Heart left ventricle (tissue), 13 donors: ENCODE measurements around the gene RLF.

Experiments
- POLR2A ChIP-seq, 2 donors: fragments of 450-650 bp; IDR thresholded peaks; one replicate each; pipeline ENCODE4 v1.6.1; 2017; ENCODE audit warnings: antibody characterized with exemption in 2 of 2, mild to moderate bottlenecking in 2 of 2, moderate library complexity in 2 of 2
- TF ChIP-seq, protein P1 (sequence below), 12 donors: fragments of 200-600 bp; sonication (generic) in 4 of 12; IDR thresholded peaks; one replicate each; pipeline versions ENCODE4 v1.5.0 to v1.8.0; 2018 to 2022; ENCODE audit warnings: antibody characterized with exemption in 12 of 12, mild to moderate bottlenecking in 5 of 12
- donor health status: ischemic (EF 13 %, LVEDD 7.1; RV severe dilation, severe dysfunction).
- donor health status: DM: no; HTN: yes; CAD: no.
- donor health status: DM: no; HTN: no; CAD: no.
- donor health status: ischemic (EF 25% LVEDD 6.9; RV normal size, moderate dysfunction).
- donor health status: ischemic (EF 25% LVEDD 5.7; RV mildly dilated, moderate dysfunction).
- donor health status: ischemic (EF 35%, LVEDD 5.7; RV mildly dilated, moderate dysfunction).
- donor health status: nonischemic (EF 11% LVEDD 7.7; RV severe dilation, severe dysfunction).
- donor health status: DM: yes; HTN: yes; CAD: no.
- donor health status: PGD.
- donor health status: ischemic (EF 29% LVEDD 5.4; RV normal size, mild dysfunction).
- donor health status: nonischemic (EF 23%, LVEDD 6.1; RV moderate dilation, normal function).

DNA sequence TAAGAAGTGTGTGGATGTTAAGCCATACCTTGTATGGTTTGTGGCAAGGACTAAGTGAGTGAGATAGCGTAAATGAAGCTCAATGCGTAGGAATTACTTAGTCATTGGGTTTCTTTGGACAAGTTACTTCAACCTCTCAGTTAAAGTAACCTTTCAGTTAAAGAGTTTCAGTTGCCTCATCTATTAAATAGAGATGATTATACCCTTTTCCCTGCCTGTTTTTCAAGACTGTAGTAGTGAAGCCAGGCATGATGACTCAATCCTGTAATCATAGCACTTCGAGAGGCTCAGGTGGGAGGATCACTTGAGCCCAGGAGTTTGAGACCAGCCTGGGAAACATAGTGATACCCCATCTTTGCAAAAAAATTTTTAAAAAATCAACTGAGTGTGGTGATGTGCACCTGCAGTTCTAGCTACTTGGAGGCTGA is 103.2 kb downstream of the RLF start:
- TF ChIP-seq POLR2A (IDR thresholded peaks at IDR 0.05): no peak
- TF ChIP-seq, protein P1, sequence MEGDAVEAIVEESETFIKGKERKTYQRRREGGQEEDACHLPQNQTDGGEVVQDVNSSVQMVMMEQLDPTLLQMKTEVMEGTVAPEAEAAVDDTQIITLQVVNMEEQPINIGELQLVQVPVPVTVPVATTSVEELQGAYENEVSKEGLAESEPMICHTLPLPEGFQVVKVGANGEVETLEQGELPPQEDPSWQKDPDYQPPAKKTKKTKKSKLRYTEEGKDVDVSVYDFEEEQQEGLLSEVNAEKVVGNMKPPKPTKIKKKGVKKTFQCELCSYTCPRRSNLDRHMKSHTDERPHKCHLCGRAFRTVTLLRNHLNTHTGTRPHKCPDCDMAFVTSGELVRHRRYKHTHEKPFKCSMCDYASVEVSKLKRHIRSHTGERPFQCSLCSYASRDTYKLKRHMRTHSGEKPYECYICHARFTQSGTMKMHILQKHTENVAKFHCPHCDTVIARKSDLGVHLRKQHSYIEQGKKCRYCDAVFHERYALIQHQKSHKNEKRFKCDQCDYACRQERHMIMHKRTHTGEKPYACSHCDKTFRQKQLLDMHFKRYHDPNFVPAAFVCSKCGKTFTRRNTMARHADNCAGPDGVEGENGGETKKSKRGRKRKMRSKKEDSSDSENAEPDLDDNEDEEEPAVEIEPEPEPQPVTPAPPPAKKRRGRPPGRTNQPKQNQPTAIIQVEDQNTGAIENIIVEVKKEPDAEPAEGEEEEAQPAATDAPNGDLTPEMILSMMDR (IDR thresholded peaks at IDR 0.05): no peak
